NCI-H2227 (cell line): ENCODE results near the gene CDCP2.
"Not testable (repeated sequence)": the region's sequence is repeated elsewhere in the genome, so short reads cannot be mapped to it uniquely, and the experiment has no call there.

ENCODE experiments used
- DNase-seq: peaks from one replicate; lab custom pipeline; 2025; ENCODE audit not compliant: unreplicated experiment; lab: John Stamatoyannopoulos, UW

Gene CDCP2

GRCh38 chr1:54168206-54168965, 15.6 kb upstream of the CDCP2 start:
- no peak for DNase-seq

GRCh38 chr1:54167422-54168139, 14.8 kb upstream of the CDCP2 start:
- no peak for DNase-seq

GRCh38 chr1:54166357-54166756, 13.6 kb upstream of the CDCP2 start:
- not testable (repeated sequence) for DNase-seq

- no peak for DNase-seq
Observed at GRCh38 chr1:54165146-54165545, 12.3 kb upstream of the CDCP2 start.

GRCh38 chr1:54163573-54163972, 10.8 kb upstream of the CDCP2 start:
- no peak for DNase-seq

GRCh38 chr1:54163051-54163450, 10.3 kb upstream of the CDCP2 start:
- no peak for DNase-seq

- no peak for DNase-seq
Observed at GRCh38 chr1:54161495-54162168, 8.8 kb upstream of the CDCP2 start.

- no peak for DNase-seq
Observed at GRCh38 chr1:54160351-54160750, 7.6 kb upstream of the CDCP2 start.

GRCh38 chr1:54159733-54160316, 7.0 kb upstream of the CDCP2 start:
- no peak for DNase-seq

GRCh38 chr1:54158071-54158470, 5.3 kb upstream of the CDCP2 start:
- DNase-seq = no peak

GRCh38 chr1:54157401-54157800, 4.6 kb upstream of the CDCP2 start:
- no peak for DNase-seq

- no peak for DNase-seq
Observed at GRCh38 chr1:54156986-54157385, 4.2 kb upstream of the CDCP2 start.

- DNase-seq = no peak
Observed at GRCh38 chr1:54156201-54156600, 3.4 kb upstream of the CDCP2 start.

- DNase-seq = no peak
Observed at GRCh38 chr1:54153535-54154439, 987 bp upstream of the CDCP2 start.

- no peak for DNase-seq
Observed at GRCh38 chr1:54151013-54151412, 1.8 kb downstream of the CDCP2 start.

- DNase-seq = no peak
Observed at GRCh38 chr1:54149734-54150133, 3.1 kb downstream of the CDCP2 start.

- no peak for DNase-seq
Observed at GRCh38 chr1:54144366-54144765, 8.4 kb downstream of the CDCP2 start.

- DNase-seq = no peak
Observed at GRCh38 chr1:54142146-54142900, 10.5 kb downstream of the CDCP2 start.

- DNase-seq = no peak
Observed at GRCh38 chr1:54139711-54140110, 13.1 kb downstream of the CDCP2 start.

GRCh38 chr1:54138994-54139393, 13.8 kb downstream of the CDCP2 start:
- DNase-seq = no peak
